ENCODE data around the gene ADGRV1.

The ADGRV1 gene

GRCh38 chr5:90959262-90959661 lies 400.7 kb downstream of the ADGRV1 start:
- H3K27ac ChIP-seq (ENCODE audit: low read depth, low read length): no peak overlapping the region
- H3K27me3 ChIP-seq (ENCODE audit: low read length): no peaks in the 10 kb centered on the region
- H3K36me3 ChIP-seq (ENCODE audit: low read length): no peaks in the 10 kb centered on the region
- H2AFZ ChIP-seq (ENCODE audit: low read depth, low read length, severe bottlenecking): no peak overlapping the region
- H3K9ac ChIP-seq (ENCODE audit: low read length): no peak overlapping the region
- H3K9me3 ChIP-seq (ENCODE audit: insufficient read depth, low read length): no peaks in the 10 kb centered on the region
- TF ChIP-seq CTCF (IDR thresholded peaks at IDR 0.05; ENCODE audit: insufficient read depth, low read length, poor library complexity, severe bottlenecking) (no peak), EZH2phosphoT487 (conservative IDR thresholded peaks at IDR 0.05; ENCODE audit: low read length) (no peak)
- H4K20me1 ChIP-seq (ENCODE audit: low read depth, low read length): no peaks in the 10 kb centered on the region
- H3F3A ChIP-seq (ENCODE audit: insufficient read depth): no peaks in the 10 kb centered on the region
- no peaks in the 10 kb centered on the region for H3K79me2 ChIP-seq (ENCODE audit: insufficient read depth, low read length)
- H3K9me2 ChIP-seq (replicated peaks; ENCODE audit: insufficient read depth, low read length): no peaks in the 10 kb centered on the region
- H3K4me3 ChIP-seq (ENCODE audit: insufficient read depth, low read length, poor library complexity, severe bottlenecking): no peak overlapping the region
- no peak overlapping the region for H3K4me2 ChIP-seq (ENCODE audit: low read depth, low read length, poor library complexity, severe bottlenecking)

GRCh38 chr5:90962481-90962880 lies 403.9 kb downstream of the ADGRV1 start:
- no peaks in the 10 kb centered on the region for H3F3A ChIP-seq (ENCODE audit: insufficient read depth)
- no peaks in the 10 kb centered on the region for H3K79me2 ChIP-seq (ENCODE audit: insufficient read depth, low read length)
- no peaks in the 10 kb centered on the region for H4K20me1 ChIP-seq (ENCODE audit: low read depth, low read length)
- H3K9me2 ChIP-seq (replicated peaks; ENCODE audit: insufficient read depth, low read length): no peaks in the 10 kb centered on the region
- TF ChIP-seq CTCF (IDR thresholded peaks at IDR 0.05; ENCODE audit: insufficient read depth, low read length, poor library complexity, severe bottlenecking) (no peak), EZH2phosphoT487 (conservative IDR thresholded peaks at IDR 0.05; ENCODE audit: low read length) (no peak)
- H3K4me3 ChIP-seq (ENCODE audit: insufficient read depth, low read length, poor library complexity, severe bottlenecking): no peak overlapping the region
- H3K9ac ChIP-seq (ENCODE audit: low read length): no peak overlapping the region
- H3K27ac ChIP-seq (ENCODE audit: low read depth, low read length): no peak overlapping the region
- H3K9me3 ChIP-seq (ENCODE audit: insufficient read depth, low read length): no peaks in the 10 kb centered on the region
- H2AFZ ChIP-seq (ENCODE audit: low read depth, low read length, severe bottlenecking): no peak overlapping the region
- no peaks in the 10 kb centered on the region for H3K36me3 ChIP-seq (ENCODE audit: low read length)
- no peak overlapping the region for H3K4me2 ChIP-seq (ENCODE audit: low read depth, low read length, poor library complexity, severe bottlenecking)
- no peaks in the 10 kb centered on the region for H3K27me3 ChIP-seq (ENCODE audit: low read length)

GRCh38 chr5:90965110-90965685 lies 406.6 kb downstream of the ADGRV1 start:
- no peak for TF ChIP-seq CTCF (IDR thresholded peaks at IDR 0.05; ENCODE audit: insufficient read depth, low read length, poor library complexity, severe bottlenecking)
- no peak for TF ChIP-seq EZH2phosphoT487 (conservative IDR thresholded peaks at IDR 0.05; ENCODE audit: low read length)
- Histone ChIP-seq H4K20me1 (ENCODE audit: low read depth, low read length) (no peaks in the 10 kb centered on the region), H3K27ac (ENCODE audit: low read depth, low read length) (no peak overlapping the region), H2AFZ (ENCODE audit: low read depth, low read length, severe bottlenecking) (no peak overlapping the region), H3F3A (ENCODE audit: insufficient read depth) (no peaks in the 10 kb centered on the region), H3K9me3 (ENCODE audit: insufficient read depth, low read length) (no peaks in the 10 kb centered on the region), H3K36me3 (ENCODE audit: low read length) (no peaks in the 10 kb centered on the region), H3K9ac (ENCODE audit: low read length) (no peak overlapping the region), H3K27me3 (ENCODE audit: low read length) (no peaks in the 10 kb centered on the region), H3K79me2 (ENCODE audit: insufficient read depth, low read length) (no peaks in the 10 kb centered on the region), H3K4me3 (ENCODE audit: insufficient read depth, low read length, poor library complexity, severe bottlenecking) (no peak overlapping the region), H3K4me2 (ENCODE audit: low read depth, low read length, poor library complexity, severe bottlenecking) (no peak overlapping the region), H3K9me2 (replicated peaks; ENCODE audit: insufficient read depth, low read length) (no peaks in the 10 kb centered on the region)

All from SU-DHL-6 (cell line).